GM19467 (cell line): ENCODE results near the gene CYTH3.
"Not testable (repeated sequence)": the region's sequence is repeated elsewhere in the genome, so short reads cannot be mapped to it uniquely, and the experiment has no call there.

ENCODE experiments used
- ATAC-seq: cut with Tn5 transposase; IDR thresholded peaks from one replicate; pipeline ENCODE4 v1.9.1; 2021; ENCODE audit warnings: mild to moderate bottlenecking, moderate library complexity; ENCODE audit not compliant: unreplicated experiment

Gene CYTH3

GRCh38 chr7:6154542-6155404 is 117.7 kb downstream of the CYTH3 start:
- no peak for ATAC-seq

- no peak for ATAC-seq
Measured at GRCh38 chr7:6153646-6154541, 118.5 kb downstream of the CYTH3 start.

- no peak for ATAC-seq
Measured at GRCh38 chr7:6151994-6152735, 120.3 kb downstream of the CYTH3 start.

DNA sequence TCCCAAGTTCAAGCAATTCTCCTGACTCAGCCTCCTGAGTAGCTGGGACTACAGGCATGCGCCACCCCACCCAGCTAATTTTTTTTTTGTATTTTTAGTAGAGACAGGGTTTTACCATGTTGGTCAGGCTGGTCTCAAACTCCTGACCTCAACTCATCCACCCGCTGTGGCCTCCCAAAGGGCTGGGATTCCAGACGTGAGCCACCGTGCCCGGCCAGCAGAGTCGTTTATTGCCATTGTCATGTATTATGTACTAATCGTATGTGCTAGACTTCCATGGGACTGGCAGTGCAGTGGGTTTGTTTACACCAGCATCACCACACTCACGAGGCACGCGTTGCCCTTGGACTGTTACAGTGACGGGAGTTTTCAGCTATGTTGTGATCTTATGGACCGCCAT is 120.9 kb downstream of the CYTH3 start:
- not testable (repeated sequence) for ATAC-seq

GRCh38 chr7:6149996-6150395 is 122.4 kb downstream of the CYTH3 start:
- ATAC-seq: no peak

- ATAC-seq: no peak
Measured at GRCh38 chr7:6148724-6149360, 123.6 kb downstream of the CYTH3 start.

DNA sequence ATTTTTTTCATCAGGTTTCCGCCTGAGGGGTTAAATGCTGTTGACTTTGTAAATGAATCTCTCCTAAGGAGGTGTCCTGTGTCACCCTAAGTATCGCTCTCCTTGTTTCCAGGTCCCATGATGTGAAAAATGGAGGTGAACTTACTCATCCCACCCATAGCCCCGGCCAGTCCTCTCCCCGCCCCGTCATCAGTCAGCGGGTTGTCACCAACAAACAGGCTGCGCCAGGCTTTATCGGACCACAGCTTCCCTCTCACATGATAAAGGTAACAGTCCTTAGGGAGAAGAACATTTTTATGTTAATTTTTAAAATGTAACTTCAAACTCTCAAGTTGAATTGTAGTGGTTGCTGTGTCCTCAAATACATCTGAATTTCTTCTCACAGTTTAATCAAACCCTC is 124.8 kb downstream of the CYTH3 start:
- no peak for ATAC-seq

- no peak for ATAC-seq
Measured at GRCh38 chr7:6146666-6147065, 125.8 kb downstream of the CYTH3 start.

DNA sequence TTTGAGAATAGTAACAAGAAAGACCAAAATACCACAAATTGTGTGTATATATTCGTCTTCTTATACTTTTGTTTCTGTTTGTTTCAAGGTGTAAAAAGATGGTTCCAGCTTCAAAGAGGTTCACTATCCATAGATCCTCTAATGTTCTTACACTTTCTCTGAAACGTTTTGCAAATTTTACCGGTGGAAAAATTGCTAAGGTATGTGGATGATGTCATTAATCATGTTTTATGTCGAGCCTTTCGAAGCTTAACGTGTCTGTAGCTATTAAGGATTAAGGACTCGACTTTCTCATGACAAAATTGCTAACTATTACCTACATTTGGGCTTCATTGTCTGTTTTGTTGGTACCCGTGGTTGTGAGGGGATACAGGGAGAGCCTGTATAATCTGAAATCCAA is 128.4 kb downstream of the CYTH3 start:
- ATAC-seq: no peak

DNA sequence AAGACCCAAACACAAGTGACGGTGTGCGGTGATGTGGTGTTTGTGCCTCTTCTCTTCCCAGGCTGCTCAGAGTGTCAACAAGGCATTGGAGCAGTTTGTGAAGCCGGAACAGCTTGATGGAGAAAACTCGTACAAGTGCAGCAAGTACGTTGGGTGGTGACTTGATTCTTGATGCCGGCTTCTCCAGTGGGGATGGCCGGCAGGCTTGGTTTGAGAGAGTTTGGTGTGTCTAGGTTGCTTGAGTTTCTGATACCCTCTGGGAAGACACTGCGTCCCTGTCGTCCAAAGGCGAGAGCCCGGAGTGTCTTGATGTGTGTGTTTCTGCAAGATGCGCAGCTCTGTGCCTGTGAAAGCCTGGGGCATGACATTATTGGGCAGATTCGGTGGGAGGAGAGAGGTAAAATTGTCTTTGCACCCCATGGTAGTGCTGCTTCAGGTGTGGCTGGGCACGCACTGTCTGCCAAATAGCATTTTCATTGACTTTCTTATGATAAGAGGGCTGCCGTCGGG is 129.5 kb downstream of the CYTH3 start:
- ATAC-seq: no peak

DNA sequence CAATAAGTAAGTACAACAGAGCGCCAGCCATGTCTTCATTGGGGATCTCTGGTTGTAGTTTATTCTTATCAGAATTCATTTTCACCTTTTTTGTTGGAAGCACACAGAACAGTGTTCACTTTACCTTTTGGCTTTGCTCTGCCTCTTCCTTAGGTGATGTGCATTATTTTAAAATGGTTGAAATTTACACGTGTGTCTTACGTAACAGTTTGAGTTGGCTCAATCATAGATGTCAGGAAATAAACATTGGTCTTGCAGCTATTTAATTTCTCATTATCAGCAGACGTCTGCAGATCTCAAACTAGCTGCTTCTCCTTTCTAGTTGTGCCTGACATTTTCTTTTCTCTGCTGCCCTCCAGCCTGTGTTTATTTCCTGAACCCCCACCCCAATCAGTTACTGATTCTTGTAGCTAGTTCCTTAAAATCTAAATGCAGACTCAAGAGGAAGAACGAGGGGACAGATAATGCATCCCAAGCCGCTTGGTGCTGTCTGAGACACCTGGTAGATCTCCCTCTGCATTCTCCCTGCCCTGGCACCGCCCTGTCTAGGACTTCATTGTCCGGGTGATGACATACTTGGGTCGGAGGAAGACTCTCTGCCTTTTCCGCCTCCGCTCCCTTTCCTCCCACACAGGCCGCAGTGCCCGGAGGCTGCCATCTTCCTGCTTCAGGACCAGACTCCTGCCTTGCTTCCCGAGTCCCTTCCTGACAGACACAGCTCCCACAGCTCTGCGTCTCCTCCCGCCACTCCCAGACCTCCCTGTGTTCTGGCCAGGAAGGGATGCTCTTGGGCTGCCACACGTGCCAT is 133.0 kb downstream of the CYTH3 start:
- ATAC-seq: no peak

- no peak for ATAC-seq
Measured at GRCh38 chr7:6136475-6136874, 135.9 kb downstream of the CYTH3 start.

DNA sequence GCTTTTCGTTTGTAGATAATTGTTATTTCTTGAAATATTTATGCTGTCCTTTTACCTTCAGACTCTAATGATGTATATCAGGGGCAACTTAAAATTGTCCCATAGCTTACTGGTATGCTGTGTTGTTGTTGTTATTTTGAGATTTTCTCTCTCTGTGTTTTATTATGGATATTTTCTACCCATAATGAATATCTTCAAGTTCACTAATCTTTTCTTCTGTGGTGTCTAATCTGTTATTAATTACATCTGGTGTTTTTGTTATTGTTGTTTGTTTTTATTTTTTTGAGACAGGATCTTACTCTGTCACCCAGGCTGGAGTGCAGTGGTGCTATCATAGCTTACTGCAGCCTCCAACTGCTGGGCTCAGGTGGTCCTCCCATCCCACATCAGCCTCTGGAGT is 139.2 kb downstream of the CYTH3 start:
- ATAC-seq: no peak

- no peak for ATAC-seq
Measured at GRCh38 chr7:6130007-6130587, 142.3 kb downstream of the CYTH3 start.

DNA sequence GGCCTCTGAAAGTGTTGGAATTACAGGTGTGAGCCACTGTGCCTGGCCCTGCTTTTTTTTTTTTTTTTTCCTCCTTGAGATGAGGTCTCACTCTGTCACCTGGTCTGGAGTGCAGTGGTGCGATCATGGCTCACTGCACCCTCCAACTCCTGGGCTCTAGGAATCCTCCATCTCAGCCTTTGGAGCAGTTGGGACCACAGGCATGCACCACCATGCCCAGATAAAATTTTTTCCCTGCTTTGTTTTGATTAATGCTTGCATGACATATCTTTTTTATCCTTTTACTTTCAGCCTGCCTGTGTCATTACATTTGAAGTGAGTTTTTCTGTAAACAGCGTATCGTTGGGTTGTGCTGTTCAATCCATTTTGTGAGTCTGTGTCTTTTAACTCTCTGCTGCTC is 144.2 kb downstream of the CYTH3 start:
- no peak for ATAC-seq

- no peak for ATAC-seq
Measured at GRCh38 chr7:6127110-6127490, 145.3 kb downstream of the CYTH3 start.

DNA sequence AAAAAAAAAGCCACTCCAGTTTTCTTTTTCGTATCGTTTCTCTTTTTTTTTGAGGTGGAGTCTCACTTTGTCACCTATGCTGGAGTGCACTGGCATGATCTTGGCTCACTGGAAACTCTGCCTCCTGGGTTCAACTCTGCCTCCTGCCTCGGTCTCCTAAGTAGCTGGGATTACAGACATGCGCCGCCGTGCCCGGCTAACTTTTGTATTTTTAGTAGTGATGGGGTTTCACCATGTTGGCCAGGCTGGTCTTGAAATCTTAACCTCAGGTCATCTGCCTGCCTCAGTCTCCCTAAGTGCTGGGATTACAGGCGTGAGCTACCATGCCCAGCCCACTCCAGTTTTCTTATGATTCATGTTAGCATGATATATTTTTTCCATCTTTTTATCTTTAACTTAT is 148.6 kb downstream of the CYTH3 start:
- ATAC-seq: no peak

GRCh38 chr7:6121141-6121540 is 151.3 kb downstream of the CYTH3 start:
- no peak for ATAC-seq

- no peak for ATAC-seq
Measured at GRCh38 chr7:6117533-6117932, 154.9 kb downstream of the CYTH3 start.
